Loucy (cell line): ENCODE measurements around the gene PHYKPL.
A peak's percentile ranks its signal among the peaks of the same experiment; 100 is the strongest.

ENCODE experiments used
- H2AFZ ChIP-seq: fragments of 200-600 bp; sonication (generic); 2 replicates; pipeline ENCODE4 v1.6.0; 2016; ENCODE audit warnings: antibody characterized with exemption, mild to moderate bottlenecking, low read length, moderate library complexity
- H3F3A ChIP-seq: fragments of 200-600 bp; 2 replicates; pipeline ENCODE4 v1.6.0; 2016; ENCODE audit warnings: antibody characterized with exemption, low read depth, mild to moderate bottlenecking
- H3K27me3 ChIP-seq: fragments of 200-600 bp; sonication (generic); 2 replicates; pipeline ENCODE4 v1.6.1; 2014; ENCODE audit warnings: low read length, mild to moderate bottlenecking; ENCODE audit not compliant: insufficient read depth, poor library complexity, severe bottlenecking
- H3K36me3 ChIP-seq: fragments of 200-600 bp; sonication (generic); 2 replicates; pipeline ENCODE4 v1.6.1; 2016; ENCODE audit warnings: low read length; ENCODE audit not compliant: insufficient read depth
- H3K4me1 ChIP-seq: fragments of 200-600 bp; sonication (generic); 2 replicates; pipeline ENCODE4 v1.5.1; 2014; ENCODE audit warnings: low read length, mild to moderate bottlenecking; ENCODE audit not compliant: insufficient read depth, poor library complexity, severe bottlenecking
- H3K4me2 ChIP-seq: fragments of 200-600 bp; sonication (generic); 2 replicates; pipeline ENCODE4 v1.6.0; 2014; ENCODE audit warnings: antibody characterized with exemption, low read length, low read depth, mild to moderate bottlenecking; ENCODE audit not compliant: poor library complexity, severe bottlenecking
- H3K4me3 ChIP-seq: fragments of 200-600 bp; sonication (generic); 2 replicates; pipeline ENCODE4 v1.5.1; 2014; ENCODE audit warnings: low read length, mild to moderate bottlenecking, mixed read lengths; ENCODE audit not compliant: poor library complexity, severe bottlenecking
- H3K79me2 ChIP-seq: fragments of 200-600 bp; sonication (generic); 2 replicates; pipeline ENCODE4 v1.6.1; 2014; ENCODE audit warnings: low read length; ENCODE audit not compliant: insufficient read depth
- H3K9ac ChIP-seq: fragments of 200-600 bp; sonication (generic); 2 replicates; pipeline ENCODE4 v1.6.0; 2014; ENCODE audit warnings: mild to moderate bottlenecking, low read depth, low read length, moderate library complexity; ENCODE audit not compliant: poor library complexity, severe bottlenecking
- H3K9me2 ChIP-seq: fragments of 200-600 bp; sonication (generic); replicated peaks from 2 replicates; pipeline ENCODE4 v1.6.1; 2016; ENCODE audit warnings: low read depth, low read length, mixed read lengths
- H3K9me3 ChIP-seq: fragments of 200-600 bp; sonication (generic); 2 replicates; pipeline ENCODE4 v1.6.1; 2014; ENCODE audit warnings: mild to moderate bottlenecking, antibody characterized with exemption, low read length, low read depth; ENCODE audit not compliant: insufficient read depth
- H4K20me1 ChIP-seq: fragments of 200-600 bp; sonication (generic); 2 replicates; pipeline ENCODE4 v1.6.0; 2014; ENCODE audit warnings: antibody characterized with exemption, low read length, mild to moderate bottlenecking; ENCODE audit not compliant: insufficient read depth, poor library complexity, severe bottlenecking
- EZH2phosphoT487 ChIP-seq: fragments of 200-600 bp; IDR thresholded peaks from 2 replicates; pipeline ENCODE4 v1.6.1; 2018; ENCODE audit warnings: antibody characterized with exemption, mild to moderate bottlenecking, moderate library complexity, borderline replicate concordance
- TF ChIP-seq, protein P1 (sequence below): fragments of 200-600 bp; sonication (generic); conservative IDR thresholded peaks from 2 replicates; pipeline ENCODE4 v1.5.1; 2014; ENCODE audit warnings: mild to moderate bottlenecking, antibody characterized with exemption, low read length

PHYKPL gene

DNA sequence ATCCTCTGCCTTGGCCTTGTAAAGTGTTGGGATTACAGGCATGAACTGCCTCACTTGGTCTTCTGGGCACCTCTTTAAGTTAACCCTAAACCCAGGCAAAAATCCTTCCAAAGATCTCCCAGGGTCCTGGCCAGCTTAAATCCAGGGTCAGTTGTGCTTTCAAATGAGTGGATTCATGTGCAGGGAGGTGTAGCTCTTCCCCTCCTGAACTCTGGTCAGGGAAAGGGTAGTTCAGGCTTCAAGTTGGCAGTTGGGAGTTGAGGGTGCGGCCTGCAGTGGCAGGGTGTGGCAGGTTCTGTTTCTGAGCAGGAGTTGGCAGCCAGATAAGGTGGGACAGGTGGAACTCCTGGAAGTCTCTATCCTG lies 24.7 kb downstream of the PHYKPL start:
- H3K36me3 ChIP-seq = peaks cover 75% of the 10 kb centered on the region

DNA sequence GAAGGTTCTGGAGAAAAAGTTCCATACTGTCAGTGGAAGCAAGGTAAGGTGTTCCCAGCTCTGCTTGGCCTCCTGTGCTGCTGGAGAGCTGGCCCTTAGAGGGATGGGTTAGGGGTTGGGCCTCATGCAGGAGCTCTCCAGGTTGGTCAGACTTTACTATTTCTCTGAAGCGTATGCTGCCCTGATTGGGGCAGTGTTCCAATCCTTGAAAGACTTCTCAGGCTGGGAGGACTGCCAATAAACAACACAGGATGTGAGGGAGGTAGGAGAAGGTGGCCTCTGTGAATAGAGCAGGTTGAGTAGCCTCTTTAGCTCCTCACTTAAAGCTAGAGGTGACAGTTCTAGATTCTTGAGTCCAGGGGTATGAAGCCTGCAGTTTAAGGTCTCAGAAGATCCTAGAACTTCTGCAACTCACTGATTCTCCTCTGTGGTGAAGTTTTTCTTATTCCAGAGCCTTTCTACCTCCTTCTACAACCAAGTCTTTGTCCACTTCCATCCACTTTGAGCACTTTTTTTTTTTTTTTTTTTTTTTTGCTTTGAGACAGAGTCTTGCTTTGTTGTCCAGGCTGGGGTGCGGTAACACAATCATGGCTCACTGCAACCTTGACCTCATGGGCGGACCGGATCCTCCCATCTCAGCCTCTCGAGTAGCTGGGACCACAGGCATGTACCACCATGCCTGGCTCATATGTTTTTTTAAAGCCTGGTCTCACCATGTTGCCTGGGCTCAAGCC lies 25.3 kb downstream of the PHYKPL start:
- H3K36me3 ChIP-seq = peaks cover 70% of the 10 kb centered on the region
- H4K20me1 ChIP-seq = peaks cover 67% of the 10 kb centered on the region

More for the DNA sequence above, 24.7 kb downstream of the PHYKPL start:
- peak overlapping the region; percentile 90 for H3K4me3 ChIP-seq
- peaks cover 10% of the 10 kb centered on the region for H3K4me1 ChIP-seq
- H3K9me3 ChIP-seq = no peaks in the 10 kb centered on the region
- no peak overlapping the region for H2AFZ ChIP-seq
- H3K4me2 ChIP-seq = peak overlapping the region; percentile 98
- peak overlapping the region; percentile 39 for H3K9ac ChIP-seq
- H3F3A ChIP-seq = no peaks in the 10 kb centered on the region
- peaks cover 67% of the 10 kb centered on the region for H4K20me1 ChIP-seq
- peaks cover 75% of the 10 kb centered on the region for H3K79me2 ChIP-seq
- no peaks in the 10 kb centered on the region for H3K27me3 ChIP-seq
- H3K9me2 ChIP-seq = no peaks in the 10 kb centered on the region
- TF ChIP-seq EZH2phosphoT487 = no peak
- TF ChIP-seq, protein P1, sequence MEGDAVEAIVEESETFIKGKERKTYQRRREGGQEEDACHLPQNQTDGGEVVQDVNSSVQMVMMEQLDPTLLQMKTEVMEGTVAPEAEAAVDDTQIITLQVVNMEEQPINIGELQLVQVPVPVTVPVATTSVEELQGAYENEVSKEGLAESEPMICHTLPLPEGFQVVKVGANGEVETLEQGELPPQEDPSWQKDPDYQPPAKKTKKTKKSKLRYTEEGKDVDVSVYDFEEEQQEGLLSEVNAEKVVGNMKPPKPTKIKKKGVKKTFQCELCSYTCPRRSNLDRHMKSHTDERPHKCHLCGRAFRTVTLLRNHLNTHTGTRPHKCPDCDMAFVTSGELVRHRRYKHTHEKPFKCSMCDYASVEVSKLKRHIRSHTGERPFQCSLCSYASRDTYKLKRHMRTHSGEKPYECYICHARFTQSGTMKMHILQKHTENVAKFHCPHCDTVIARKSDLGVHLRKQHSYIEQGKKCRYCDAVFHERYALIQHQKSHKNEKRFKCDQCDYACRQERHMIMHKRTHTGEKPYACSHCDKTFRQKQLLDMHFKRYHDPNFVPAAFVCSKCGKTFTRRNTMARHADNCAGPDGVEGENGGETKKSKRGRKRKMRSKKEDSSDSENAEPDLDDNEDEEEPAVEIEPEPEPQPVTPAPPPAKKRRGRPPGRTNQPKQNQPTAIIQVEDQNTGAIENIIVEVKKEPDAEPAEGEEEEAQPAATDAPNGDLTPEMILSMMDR = no peak

DNA sequence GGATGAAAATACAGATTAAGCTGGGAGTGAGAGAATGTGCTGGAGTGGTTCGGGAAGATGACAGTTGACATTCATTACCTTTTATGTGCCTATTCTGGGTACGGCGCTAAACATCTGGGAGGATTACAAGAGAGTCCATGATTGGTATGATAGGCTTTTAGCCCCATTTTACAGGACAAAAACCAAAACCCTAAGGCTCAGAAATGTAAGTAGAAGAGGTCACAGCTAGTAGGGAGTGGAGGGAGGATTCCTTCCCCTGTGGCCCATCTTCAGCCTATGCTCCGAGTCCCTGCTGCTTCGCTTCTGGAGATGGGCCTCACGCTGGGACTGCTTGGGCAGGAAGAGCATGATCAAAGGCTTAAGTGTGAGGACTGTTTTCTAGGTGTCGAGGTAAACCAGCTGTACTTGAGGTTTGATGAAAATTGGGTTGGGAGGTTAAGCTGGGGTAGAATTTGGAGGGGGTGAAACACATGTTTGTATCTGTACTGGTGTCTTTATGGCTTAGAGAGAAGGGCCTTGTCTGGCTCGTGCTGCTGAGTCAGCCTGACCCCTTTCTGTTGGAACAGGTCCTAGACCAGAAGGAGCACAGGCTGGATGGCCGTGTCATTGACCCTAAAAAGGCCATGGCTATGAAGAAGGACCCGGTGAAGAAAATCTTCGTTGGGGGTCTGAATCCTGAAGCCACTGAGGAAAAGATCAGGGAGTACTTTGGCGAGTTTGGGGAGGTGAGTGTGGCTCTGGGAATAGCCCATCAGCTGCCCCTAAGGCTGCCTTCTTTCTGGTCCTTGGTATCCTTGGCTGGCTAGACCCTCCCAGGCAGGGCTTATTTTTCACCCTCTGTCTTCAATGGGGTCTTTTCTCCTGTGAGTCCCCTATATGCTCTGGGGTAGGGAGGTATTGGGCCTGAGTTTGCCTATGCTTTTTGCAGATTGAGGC lies 26.2 kb downstream of the PHYKPL start:
- peak overlapping the region; percentile 90 for H3K4me3 ChIP-seq

More for the DNA sequence above, 25.3 kb downstream of the PHYKPL start:
- Histone ChIP-seq H3K4me3 (peak overlapping the region; percentile 90), H3K9ac (peak overlapping the region; percentile 86), H2AFZ (no peak overlapping the region), H3K9me3 (no peaks in the 10 kb centered on the region), H3F3A (no peaks in the 10 kb centered on the region), H3K4me1 (peaks cover 10% of the 10 kb centered on the region), H3K4me2 (peak overlapping the region; percentile 98), H3K9me2 (no peaks in the 10 kb centered on the region), H3K79me2 (peaks cover 77% of the 10 kb centered on the region), H3K27me3 (no peaks in the 10 kb centered on the region)
- no peak for TF ChIP-seq EZH2phosphoT487
- TF ChIP-seq, protein P1 = no peak

More for the DNA sequence above, 26.2 kb downstream of the PHYKPL start:
- Histone ChIP-seq H3K9me3 (no peaks in the 10 kb centered on the region), H3K9ac (peak overlapping the region; percentile 86), H4K20me1 (peaks cover 60% of the 10 kb centered on the region), H3F3A (no peaks in the 10 kb centered on the region), H2AFZ (no peak overlapping the region), H3K4me2 (peak overlapping the region; percentile 98), H3K79me2 (peaks cover 77% of the 10 kb centered on the region), H3K36me3 (peaks cover 61% of the 10 kb centered on the region), H3K27me3 (no peaks in the 10 kb centered on the region), H3K4me1 (peaks cover 13% of the 10 kb centered on the region), H3K9me2 (no peaks in the 10 kb centered on the region)
- TF ChIP-seq, protein P1 = no peak
- no peak for TF ChIP-seq EZH2phosphoT487
